HUDEP-2 (cell line): Measurements from ENCODE around the gene SMIM29.

Source experiments
- DNase-seq, 76 experiments: peaks; one replicate each; lab custom pipeline; 2025; ENCODE audit not compliant: unreplicated experiment in 76 of 76; lab: John Stamatoyannopoulos, UW

Gene SMIM29

GRCh38 chr6:34248727-34249468, at the start of gene SMIM29:
SMIM29 (minus strand) TSS chr6:34249006; CDS start chr6:34247791, 1,215 bp downstream.
- DNase-seq: peak in 74 of 76 experiments; percentile 66 to 99 (median 97)

DNA sequence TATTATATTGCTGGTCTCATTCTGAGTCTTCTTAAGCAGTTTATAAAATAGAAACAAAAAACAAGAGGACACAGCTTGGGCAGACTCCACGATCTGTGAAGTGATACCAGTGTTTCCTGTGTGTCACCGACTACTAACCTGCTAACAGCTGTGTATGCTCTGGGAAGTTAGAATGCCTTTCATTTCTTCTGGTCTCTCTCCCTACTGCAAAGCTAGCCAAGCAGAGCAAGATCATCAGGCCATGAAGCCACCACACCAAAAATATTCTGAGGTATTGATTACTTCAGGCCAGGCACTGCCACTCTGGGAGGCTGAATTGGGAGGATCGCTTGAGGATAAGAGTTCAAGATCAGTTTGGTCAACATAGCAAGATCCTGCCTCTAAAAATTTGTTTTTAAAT, 46.9 kb upstream of the SMIM29 start:
- DNase-seq: no peak

DNA sequence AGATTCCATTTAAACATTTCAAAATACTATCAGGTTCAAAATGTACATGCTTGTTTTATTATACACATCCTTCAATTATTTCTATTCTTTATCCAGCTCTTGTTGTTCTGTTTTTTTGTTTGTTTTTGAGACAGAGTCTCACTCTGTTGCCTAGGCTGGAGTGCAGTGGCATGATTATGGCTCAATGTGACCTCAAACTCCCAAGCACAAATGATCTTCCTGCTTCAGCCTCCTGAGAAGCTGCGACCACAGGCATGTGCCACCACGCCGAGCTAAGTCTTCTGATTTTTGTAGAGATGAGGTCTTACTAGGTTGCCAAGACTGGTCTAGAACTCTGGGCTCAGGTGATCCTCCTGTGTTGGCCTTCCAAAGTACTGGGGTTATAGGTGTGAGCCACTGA, 44.1 kb upstream of the SMIM29 start:
- no peak for DNase-seq

GRCh38 chr6:34289137-34289536, 40.3 kb upstream of the SMIM29 start:
- DNase-seq: no peak

GRCh38 chr6:34288581-34288980, 39.8 kb upstream of the SMIM29 start:
- no peak for DNase-seq

GRCh38 chr6:34285448-34286164, 36.8 kb upstream of the SMIM29 start:
- DNase-seq: no peak

DNA sequence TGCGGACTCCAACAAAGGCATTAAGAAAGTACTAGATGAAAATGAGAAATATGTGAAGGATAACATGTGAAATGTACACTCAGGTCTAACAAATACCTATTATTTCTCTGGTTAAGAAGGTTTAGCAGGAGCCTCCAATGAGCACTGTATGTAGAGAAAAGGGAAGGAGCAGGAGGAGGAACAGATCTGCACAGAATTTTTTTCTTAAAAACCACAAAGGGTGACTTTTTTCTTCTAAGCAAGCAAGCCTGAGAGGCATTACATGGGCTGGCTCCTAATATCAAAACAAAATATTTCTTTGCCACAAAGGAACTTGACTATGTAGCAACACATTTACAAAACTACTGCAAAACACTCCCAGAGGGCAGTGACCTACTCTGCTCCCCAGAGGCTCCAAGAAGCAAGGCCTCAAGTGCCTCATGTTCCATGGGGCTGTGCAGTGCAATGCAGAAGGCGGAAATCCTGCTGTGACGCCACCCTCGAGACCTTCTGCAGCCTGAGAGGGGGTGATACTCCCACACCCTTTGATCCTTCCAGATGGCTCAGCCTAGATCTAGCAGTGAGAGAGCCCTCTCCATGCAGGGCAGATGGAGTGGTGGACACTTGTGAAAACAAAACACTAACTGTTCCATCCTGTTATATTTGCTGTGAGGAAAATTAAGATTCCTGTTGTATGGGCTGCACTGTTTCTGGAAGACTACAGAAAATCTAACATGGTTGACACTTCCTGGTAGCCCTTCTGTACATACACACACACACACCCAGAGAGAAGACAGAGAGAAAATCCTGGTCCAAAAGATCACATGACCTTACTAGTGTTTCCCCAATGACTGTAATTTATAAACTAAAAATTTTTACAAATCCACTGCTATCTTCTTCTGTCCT, 36.0 kb upstream of the SMIM29 start:
- peak in 4 of 76 experiments; percentile 17 to 28 (median 22) for DNase-seq

DNA sequence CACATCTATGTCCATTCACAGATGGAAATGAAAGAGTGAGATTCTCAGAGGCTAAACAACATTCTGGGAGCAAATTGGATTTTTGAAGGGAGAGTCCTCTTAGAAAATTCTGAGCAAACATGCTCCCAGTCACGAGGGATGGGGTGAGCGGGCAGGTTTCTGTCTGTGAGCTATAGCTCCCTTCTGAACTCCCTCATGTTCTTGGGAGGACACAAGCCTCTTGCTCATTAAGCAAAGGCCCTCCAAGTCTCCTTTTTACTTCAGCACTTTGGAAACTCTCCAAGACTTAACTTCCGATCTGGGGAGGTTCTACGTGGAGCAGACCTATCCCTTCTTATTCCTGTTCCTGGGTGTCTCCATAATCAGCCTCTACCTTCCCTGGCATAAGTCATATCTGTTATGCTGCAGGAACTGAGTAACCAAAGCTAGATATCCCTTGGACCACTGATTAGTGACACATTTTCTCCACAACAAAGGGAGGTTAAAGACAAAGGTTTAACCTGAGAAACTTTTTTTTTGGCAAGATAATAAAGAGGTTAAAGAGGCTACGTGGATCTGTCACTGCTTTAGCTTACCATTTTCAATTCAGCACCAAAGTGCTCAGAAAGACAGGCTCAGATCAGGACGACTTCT, 33.0 kb upstream of the SMIM29 start:
- peak in 2 of 76 experiments; percentile 27 to 28 for DNase-seq

DNA sequence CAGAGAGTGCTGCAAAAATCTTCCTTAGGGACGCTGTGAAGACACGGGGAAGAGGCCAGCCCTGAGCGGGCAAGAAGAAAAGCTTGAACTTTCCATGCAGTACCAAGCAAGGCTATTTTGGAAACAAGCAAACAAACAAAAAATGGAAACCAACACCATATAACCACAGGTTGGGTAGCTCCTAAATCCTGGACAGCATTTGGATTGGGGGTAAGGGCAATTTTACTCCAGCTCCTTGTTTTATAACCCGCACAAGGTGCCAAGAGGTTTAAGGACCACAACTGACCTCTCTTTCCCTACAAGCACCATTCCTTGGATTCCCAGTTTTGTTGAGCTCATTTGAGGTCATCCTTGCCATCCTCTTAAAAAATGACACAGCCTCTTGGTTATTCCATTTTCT, 31.4 kb upstream of the SMIM29 start:
- DNase-seq: no peak

- no peak for DNase-seq
These were observed 30.0 kb upstream of the SMIM29 start for GRCh38 chr6:34278833-34279232.

GRCh38 chr6:34277763-34278112, 28.9 kb upstream of the SMIM29 start:
- DNase-seq: no peak

GRCh38 chr6:34276881-34277762, 28.3 kb upstream of the SMIM29 start:
- no peak for DNase-seq

DNA sequence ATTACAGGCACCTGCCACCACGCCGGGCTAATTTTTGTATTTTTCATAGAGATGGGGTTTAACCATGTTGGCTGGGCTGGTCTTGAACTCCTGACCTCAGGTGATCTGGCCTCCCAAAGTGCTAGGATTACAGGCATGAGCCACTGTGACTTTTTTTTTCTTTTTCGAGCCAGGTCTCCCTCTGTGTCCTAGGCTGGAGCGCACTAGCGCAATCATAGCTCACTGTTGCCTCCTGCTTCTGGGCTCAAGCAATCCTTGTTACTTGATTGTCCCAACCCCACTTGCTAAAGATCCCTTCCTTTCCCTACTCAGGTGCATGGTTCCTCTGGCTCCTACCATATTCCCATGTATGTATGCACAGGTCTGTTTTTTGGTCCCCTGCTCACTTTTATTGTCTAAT, 27.4 kb upstream of the SMIM29 start:
- no peak for DNase-seq

GRCh38 chr6:34275128-34275804, 26.5 kb upstream of the SMIM29 start:
- DNase-seq: no peak

GRCh38 chr6:34274129-34274528, 25.3 kb upstream of the SMIM29 start:
- no peak for DNase-seq

GRCh38 chr6:34273242-34273805, 24.5 kb upstream of the SMIM29 start:
- DNase-seq: peak in 73 of 76 experiments; percentile 38 to 90 (median 73)

DNA sequence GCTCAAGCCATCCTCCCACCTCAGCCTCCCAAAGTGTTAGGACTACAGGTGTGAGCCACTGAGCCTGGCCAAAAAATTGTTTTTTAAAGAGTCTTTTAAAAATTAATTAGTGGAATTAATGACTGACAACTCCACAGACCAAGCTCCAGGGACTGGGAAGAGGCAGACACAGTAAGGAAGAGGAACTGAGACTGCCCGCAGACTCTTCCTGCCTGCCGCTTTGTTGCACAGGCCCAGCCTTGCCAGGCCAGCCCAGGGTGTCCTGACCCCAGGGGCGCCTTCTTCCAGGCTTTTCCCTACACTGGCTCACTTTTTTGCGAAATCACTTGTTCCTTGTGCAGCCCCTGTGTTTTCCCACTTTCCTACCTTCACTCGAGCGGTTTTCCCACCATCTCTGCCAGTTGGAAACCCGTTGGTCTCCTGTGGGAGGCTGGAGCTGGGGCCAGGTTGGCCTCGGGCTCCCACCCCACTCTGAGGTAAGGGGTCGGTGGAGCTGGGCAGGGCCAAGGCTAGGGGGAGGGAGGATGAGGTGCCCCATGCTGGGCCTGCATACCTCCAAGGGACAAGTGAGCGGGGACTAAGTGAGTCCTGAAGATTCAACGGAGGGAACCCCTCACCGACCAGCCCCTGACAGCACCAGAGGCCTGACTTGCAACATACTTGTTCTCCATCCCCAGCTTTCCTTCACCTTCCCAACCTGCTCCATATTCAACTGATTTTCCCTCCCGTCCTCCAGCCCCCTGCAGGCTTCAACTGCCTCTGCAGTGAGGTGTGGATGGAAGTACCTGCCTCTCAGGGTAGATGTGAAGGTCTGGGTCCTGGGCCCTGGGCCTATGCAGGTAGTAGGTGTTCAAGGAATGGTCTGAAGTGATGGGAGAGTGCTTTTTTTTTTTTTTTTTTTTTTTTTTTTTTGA, 23.5 kb upstream of the SMIM29 start:
- DNase-seq: peak in 7 of 76 experiments; percentile 11 to 47 (median 29)
